Esophagus muscularis mucosa (tissue), 4 donors: ENCODE results near the gene ARL14EPL. TPM values are rescaled to one million over a fixed set of nuclear protein-coding genes. Genes with fewer than 3 reads are reported as not detected.

Experiments
- DNase-seq: peaks from one replicate; pipeline ENCODE4 v3.0.0-alpha.2; 2017; ENCODE audit errors: extremely low spot score
- H3K27ac ChIP-seq, 4 donors: fragments of 200-600 bp; sonication (generic); replicated peaks in 1 of 4; 1 replicate in 3 of 4; 2 replicates in 1 of 4; pipeline ENCODE4 v1.5.1; 2016 to 2019; ENCODE audit warnings: mild to moderate bottlenecking in 1 of 4
- H3K27me3 ChIP-seq, 4 donors: fragments of 200-600 bp; sonication (generic); one replicate each; pipeline versions ENCODE4 v1.5.1 to v1.6.0; 2016 to 2019
- H3K36me3 ChIP-seq, 4 donors: fragments of 200-600 bp; sonication (generic); one replicate each; pipeline ENCODE4 v1.5.1; 2016 to 2019
- H3K4me1 ChIP-seq, 4 donors: fragments of 200-600 bp; sonication (generic); one replicate each; pipeline ENCODE4 v1.5.1; 2016 to 2019
- H3K4me3 ChIP-seq, 4 donors: fragments of 200-600 bp; sonication (generic); 1 replicate in 2 of 4; 2 replicates in 2 of 4; pipeline ENCODE4 v1.5.1; 2016 to 2019; ENCODE audit warnings: mild to moderate bottlenecking in 4 of 4, moderate library complexity in 1 of 4
- H3K9me3 ChIP-seq, 4 donors: fragments of 200-600 bp; sonication (generic); 1 replicate in 3 of 4; 2 replicates in 1 of 4; pipeline ENCODE4 v1.5.1; 2016 to 2019
- CTCF ChIP-seq, 3 experiments: fragments of 200-600 bp in 2 of 3; fragments of 450-650 bp in 1 of 3; sonication (generic) in 2 of 3; IDR thresholded peaks; one replicate each; pipeline ENCODE4 v1.5.1; 2017 to 2019; ENCODE audit warnings: antibody characterized with exemption in 3 of 3, mild to moderate bottlenecking in 2 of 3, moderate library complexity in 1 of 3
- EP300 ChIP-seq: sonication (generic); formaldehyde crosslinking; IDR thresholded peaks from one replicate; pipeline ENCODE4 v1.6.1; 2017; ENCODE audit warnings: antibody characterized with exemption
- POLR2A ChIP-seq: fragments of 450-650 bp; IDR thresholded peaks from one replicate; pipeline ENCODE4 v1.6.1; 2017; ENCODE audit warnings: antibody characterized with exemption, moderate library complexity, mild to moderate bottlenecking, low read depth
- POLR2AphosphoS5 ChIP-seq, 2 donors: sonication (generic); formaldehyde crosslinking; IDR thresholded peaks; one replicate each; pipeline ENCODE4 v1.6.1; 2017; ENCODE audit warnings: antibody characterized with exemption in 2 of 2
- WGBS: methylation state at CpG from one replicate; pipeline ENCODE4 v1.1.5; 2018; 5-methylcytosine and 5-hydroxymethylcytosine counted together
- intact Hi-C: fragments of 100-400 bp; cut with DNase I; formaldehyde crosslinking; loops from one replicate; pipeline ENCODE4 v1.15.1; 2023
- total RNA-seq, 4 donors: library from RNA; depleted of rRNA; stranded (reverse); fragments of >200 nt; gene quantifications; one replicate each; pipeline versions ENCODE4 v1.1.0 to v1.2.1, GENCODE V29; 2016

The ARL14EPL gene
- total RNA-seq, 4 donors from 2014 or later = not detected

- no peak overlapping the region for H3K4me3 ChIP-seq
- no peaks in the 10 kb centered on the region for H3K27me3 ChIP-seq
- H3K4me1 ChIP-seq = no peaks in the 10 kb centered on the region
- no peak for DNase-seq
- no peaks in the 10 kb centered on the region for H3K36me3 ChIP-seq
- WGBS = 76% methylated on average over 3 of the region's 3 CpGs
- H3K9me3 ChIP-seq = no peaks in the 10 kb centered on the region
- intact Hi-C loops = no loop called here
- no peak overlapping the region for H3K27ac ChIP-seq
- TF ChIP-seq POLR2A (no peak), CTCF (IDR thresholded peaks at IDR 0.05) (no peak), EP300 (no peak), POLR2AphosphoS5 (IDR thresholded peaks at IDR 0.05) (no peak)
These were observed 22.5 kb upstream of the ARL14EPL start for GRCh38 chr5:116009806-116010205.

GRCh38 chr5:116011046-116011445 is 21.2 kb upstream of the ARL14EPL start:
- Histone ChIP-seq H3K27ac (no peak overlapping the region), H3K27me3 (no peaks in the 10 kb centered on the region), H3K36me3 (no peaks in the 10 kb centered on the region), H3K4me1 (no peaks in the 10 kb centered on the region), H3K9me3 (no peaks in the 10 kb centered on the region), H3K4me3 (no peak overlapping the region)
- no peak for DNase-seq
- TF ChIP-seq EP300 = no peak
- TF ChIP-seq POLR2AphosphoS5 (IDR thresholded peaks at IDR 0.05) = no peak
- no peak for TF ChIP-seq POLR2A
- no peak for TF ChIP-seq CTCF (IDR thresholded peaks at IDR 0.05)
- intact Hi-C loops = no loop called here

- Histone ChIP-seq H3K27ac (peak overlapping the region in 2 of 4 donors; percentile 18 to 24), H3K4me3 (no peak overlapping the region), H3K9me3 (no peaks in the 10 kb centered on the region), H3K27me3 (no peaks in the 10 kb centered on the region), H3K4me1 (no peaks in the 10 kb centered on the region), H3K36me3 (no peaks in the 10 kb centered on the region)
- 49% methylated on average over 6 of the region's 6 CpGs for WGBS
- TF ChIP-seq CTCF (IDR thresholded peaks at IDR 0.05) = no peak
- peak in 1 of 2 donors; percentile 7 for TF ChIP-seq POLR2AphosphoS5 (IDR thresholded peaks at IDR 0.05)
- TF ChIP-seq POLR2A = no peak
- TF ChIP-seq EP300 = no peak
- no peak for DNase-seq
- intact Hi-C loops = no loop called here
These were observed 19.0 kb upstream of the ARL14EPL start for GRCh38 chr5:116013207-116013785.

GRCh38 chr5:116013936-116014335 is 18.3 kb upstream of the ARL14EPL start:
- Histone ChIP-seq H3K36me3 (no peaks in the 10 kb centered on the region), H3K4me1 (no peaks in the 10 kb centered on the region), H3K9me3 (no peaks in the 10 kb centered on the region), H3K27ac (peak overlapping the region; percentile 18 to 28 (median 24)), H3K27me3 (no peaks in the 10 kb centered on the region), H3K4me3 (no peak overlapping the region)
- intact Hi-C loops = no loop called here
- DNase-seq = no peak
- TF ChIP-seq EP300 (no peak), POLR2AphosphoS5 (IDR thresholded peaks at IDR 0.05) (no peak), CTCF (IDR thresholded peaks at IDR 0.05) (no peak), POLR2A (no peak)

GRCh38 chr5:116023619-116024018 is 8.7 kb upstream of the ARL14EPL start:
- H3K27me3 ChIP-seq = no peaks in the 10 kb centered on the region
- no peak for DNase-seq
- H3K27ac ChIP-seq = no peak overlapping the region
- H3K9me3 ChIP-seq = no peaks in the 10 kb centered on the region
- intact Hi-C loops = no loop called here
- TF ChIP-seq POLR2A = no peak
- TF ChIP-seq POLR2AphosphoS5 (IDR thresholded peaks at IDR 0.05) = no peak
- TF ChIP-seq EP300 = no peak
- TF ChIP-seq CTCF (IDR thresholded peaks at IDR 0.05) = no peak
- no peaks in the 10 kb centered on the region for H3K36me3 ChIP-seq
- no peak overlapping the region for H3K4me3 ChIP-seq
- H3K4me1 ChIP-seq = no peaks in the 10 kb centered on the region
